Natural killer cell (primary cell): ENCODE results near the gene MESP2. TPM values are rescaled to one million over a fixed set of nuclear protein-coding genes. Genes with fewer than 3 reads are reported as not detected.

Source experiments
- ATAC-seq, 3 donors: fragments of 150-1000 bp in 2 of 3; fragments of 200-7000 bp in 1 of 3; cut with Tn5 transposase; 1 replicate in 1 of 3; 2 replicates in 2 of 3; pipeline ENCODE4 v1.10.0; 2021; ENCODE audit warnings: mild to moderate bottlenecking in 2 of 3, moderate library complexity in 2 of 3
- DNase-seq, 2 donors: peaks; one replicate each; pipeline versions ENCODE4 v3.0.0 to v3.0.0-alpha.2; 2013 to 2021; ENCODE audit warnings: mixed read lengths in 1 of 2
- H3K27ac ChIP-seq: one replicate; pipeline ENCODE4 v1.5.1; 2013; ENCODE audit warnings: mild to moderate bottlenecking, low read length
- H3K27me3 ChIP-seq: one replicate; pipeline ENCODE4 v1.6.1; 2013; ENCODE audit warnings: low read length; ENCODE audit not compliant: control insufficient read depth, insufficient read depth
- H3K36me3 ChIP-seq: one replicate; pipeline ENCODE4 v1.6.1; 2013; ENCODE audit warnings: low read length; ENCODE audit not compliant: control insufficient read depth, insufficient read depth
- H3K4me1 ChIP-seq: one replicate; pipeline ENCODE4 v1.6.1; 2013; ENCODE audit warnings: low read length; ENCODE audit not compliant: control insufficient read depth, insufficient read depth
- H3K4me3 ChIP-seq: one replicate; pipeline ENCODE4 v1.5.1; 2013; ENCODE audit warnings: low read length
- H3K9me3 ChIP-seq: one replicate; pipeline ENCODE4 v1.6.1; 2013; ENCODE audit warnings: low read length; ENCODE audit not compliant: control insufficient read depth, insufficient read depth
- H3K27ac Mint-ChIP-seq, 2 donors: one replicate each; pipeline ENCODE4 v1.8.0; 2022; ENCODE audit warnings: mild to moderate bottlenecking in 2 of 2, mixed read lengths in 2 of 2, moderate library complexity in 1 of 2
- H3K27me3 Mint-ChIP-seq, 2 donors: one replicate each; pipeline ENCODE4 v1.8.0; 2022; ENCODE audit warnings: low read depth in 2 of 2, mixed read lengths in 2 of 2
- H3K36me3 Mint-ChIP-seq: one replicate; pipeline ENCODE4 v1.8.0; 2022; ENCODE audit warnings: mixed read lengths
- H3K4me1 Mint-ChIP-seq, 2 donors: one replicate each; pipeline ENCODE4 v1.8.0; 2022; ENCODE audit warnings: mixed read lengths in 2 of 2
- H3K4me3 Mint-ChIP-seq: one replicate; pipeline ENCODE4 v1.8.0; 2022; ENCODE audit warnings: mild to moderate bottlenecking, moderate library complexity, mixed read lengths
- H3K9me3 Mint-ChIP-seq, 2 donors: one replicate each; pipeline ENCODE4 v1.8.0; 2022; ENCODE audit warnings: mixed read lengths in 2 of 2
- CTCF ChIP-seq: fragments of 200-600 bp; IDR thresholded peaks from one replicate; pipeline ENCODE4 v1.8.0; 2022; ENCODE audit warnings: antibody characterized with exemption
- WGBS: methylation state at CpG from one replicate; pipeline ENCODE4 v1.1.7; 2013; ENCODE audit warnings: missing lambda C conversion rate; ENCODE audit not compliant: insufficient coverage; 5-methylcytosine and 5-hydroxymethylcytosine counted together
- intact Hi-C: fragments of 100-400 bp; cut with micrococcal nuclease; formaldehyde crosslinking; loops from one replicate; pipeline ENCODE4 v1.14.2; 2022
- total RNA-seq, 4 donors: library from RNA; stranded (reverse); fragments of 120-200 nt in 1 of 4; gene quantifications; one replicate each; pipeline versions ENCODE4 v1.2.3 to v1.2.4, GENCODE V29; 2013 to 2022

MESP2 gene
- total RNA-seq, 3 donors from 2014 or later (not counting 1 experiment from before 2014, with no cell fraction given) = not detected

- Mint-ChIP-seq H3K27ac (no peak overlapping the region), H3K4me3 (no peak overlapping the region), H3K27me3 (peaks cover 4 to 7% of the 10 kb centered on the region in 2 donors), H3K36me3 (no peaks in the 10 kb centered on the region), H3K4me1 (no peaks in the 10 kb centered on the region), H3K9me3 (no peaks in the 10 kb centered on the region)
- no peak for DNase-seq
- Histone ChIP-seq H3K4me3 (no peak overlapping the region), H3K9me3 (no peaks in the 10 kb centered on the region), H3K27me3 (no peaks in the 10 kb centered on the region), H3K4me1 (no peaks in the 10 kb centered on the region), H3K36me3 (no peaks in the 10 kb centered on the region), H3K27ac (no peak overlapping the region)
- no peak for TF ChIP-seq CTCF
- intact Hi-C loops = no loop called here
- 90% methylated on average over 5 of the region's 6 CpGs for WGBS
- ATAC-seq = no peak
Observed at GRCh38 chr15:89807689-89808088, 31.6 kb downstream of the MESP2 start.

DNA sequence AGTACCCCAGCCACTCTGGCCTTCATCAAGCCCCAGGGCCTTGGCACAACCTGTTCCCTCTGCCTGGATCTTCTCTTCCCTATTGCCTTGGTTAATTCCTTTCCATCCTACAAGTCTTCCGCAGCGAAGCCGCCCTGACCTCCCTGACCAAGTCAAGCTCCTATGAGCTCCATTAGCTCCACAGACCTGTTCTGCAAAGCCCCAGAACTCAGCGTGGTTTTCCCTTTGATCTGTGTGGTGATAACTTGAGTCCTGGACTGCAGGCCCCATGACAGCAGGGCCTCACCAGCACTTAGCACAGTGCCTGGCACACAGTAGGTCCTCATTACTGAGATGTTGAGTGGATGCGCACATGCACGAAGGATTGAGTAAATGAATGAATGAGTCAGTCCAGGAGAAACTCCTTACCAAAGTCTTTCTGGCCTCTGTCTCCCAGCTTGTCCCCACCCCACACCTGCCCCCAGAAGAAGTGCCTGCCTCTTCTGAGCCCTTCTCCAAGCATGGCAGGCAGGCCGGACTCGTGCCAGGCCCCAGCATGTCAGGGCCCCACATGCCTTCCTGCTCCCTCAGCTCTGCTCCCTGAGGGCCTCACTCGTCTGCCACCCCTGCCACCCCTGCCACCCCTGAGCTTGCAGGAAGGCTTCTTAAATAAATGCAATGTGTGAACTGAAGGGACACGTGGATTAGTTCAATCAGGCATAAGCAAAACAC lies 32.2 kb downstream of the MESP2 start:
- H3K4me1 Mint-ChIP-seq = no peaks in the 10 kb centered on the region
- no peaks in the 10 kb centered on the region for H3K9me3 ChIP-seq
- H3K4me1 ChIP-seq = peaks cover 2% of the 10 kb centered on the region
- no peak overlapping the region for H3K27ac ChIP-seq
- H3K27me3 Mint-ChIP-seq = peaks cover 7 to 8% of the 10 kb centered on the region in 2 donors
- DNase-seq = no peak
- no peak overlapping the region for H3K27ac Mint-ChIP-seq
- peaks cover 2% of the 10 kb centered on the region for H3K27me3 ChIP-seq
- 85% methylated on average over 10 of the region's 10 CpGs for WGBS
- H3K4me3 ChIP-seq = no peak overlapping the region
- no peaks in the 10 kb centered on the region for H3K36me3 Mint-ChIP-seq
- H3K4me3 Mint-ChIP-seq = no peak overlapping the region
- intact Hi-C loops = no loop called here
- TF ChIP-seq CTCF = no peak
- no peak for ATAC-seq
- H3K9me3 Mint-ChIP-seq = no peaks in the 10 kb centered on the region
- no peaks in the 10 kb centered on the region for H3K36me3 ChIP-seq

GRCh38 chr15:89809093-89809786 lies 33.1 kb downstream of the MESP2 start:
- no peaks in the 10 kb centered on the region for H3K36me3 ChIP-seq
- peaks cover 11% of the 10 kb centered on the region for H3K27me3 ChIP-seq
- no peak overlapping the region for H3K27ac ChIP-seq
- Mint-ChIP-seq H3K27ac (no peak overlapping the region), H3K36me3 (no peaks in the 10 kb centered on the region), H3K4me1 (peaks cover 0 to 5% of the 10 kb centered on the region in 2 donors), H3K27me3 (peaks cover 7 to 12% of the 10 kb centered on the region in 2 donors), H3K9me3 (no peaks in the 10 kb centered on the region), H3K4me3 (no peak overlapping the region)
- intact Hi-C loops = no loop called here
- no peak for TF ChIP-seq CTCF
- ATAC-seq = no peak
- no peak overlapping the region for H3K4me3 ChIP-seq
- peaks cover 10% of the 10 kb centered on the region for H3K4me1 ChIP-seq
- WGBS = 84% methylated on average over 8 of the region's 8 CpGs
- no peak for DNase-seq
- no peaks in the 10 kb centered on the region for H3K9me3 ChIP-seq
